Keratinocyte (primary cell): ENCODE measurements around the gene CST7. TPM values are rescaled to one million over a fixed set of nuclear protein-coding genes. Genes with fewer than 3 reads are reported as not detected.
"Not testable (repeated sequence)": the region's sequence is repeated elsewhere in the genome, so short reads cannot be mapped to it uniquely, and the experiment has no call there.

Source experiments
- DNase-seq: peaks from one replicate; pipeline ENCODE4 v3.0.0-alpha.2; 2011; ENCODE audit warnings: low read depth, missing footprints, low spot score
- FAIRE-seq: peaks from 2 replicates; lab custom pipeline; 2011; peaks lifted over from hg19 to GRCh38; lab: Jason Lieb, UNC
- H2AFZ ChIP-seq: 2 replicates; pipeline ENCODE4 v1.6.0; 2012; ENCODE audit warnings: low read length, control low read depth, inconsistent platforms; ENCODE audit not compliant: control insufficient read depth
- H3K27ac ChIP-seq: 2 replicates; pipeline ENCODE4 v1.5.1; 2011; ENCODE audit warnings: low read length; ENCODE audit not compliant: control insufficient read depth, insufficient read depth
- H3K27me3 ChIP-seq: 3 replicates; pipeline ENCODE4 v1.6.0; 2011; ENCODE audit warnings: low read length; ENCODE audit not compliant: control insufficient read depth, insufficient read depth; ENCODE audit errors: extremely low read depth
- H3K36me3 ChIP-seq, 2 experiments: 2 replicates in 1 of 2; 3 replicates in 1 of 2; pipeline ENCODE4 v1.5.1; 2011; ENCODE audit warnings: low read length in 2 of 2, mild to moderate bottlenecking in 1 of 2; ENCODE audit not compliant: control insufficient read depth in 2 of 2, insufficient read depth in 2 of 2; ENCODE audit errors: extremely low read depth in 1 of 2
- H3K4me1 ChIP-seq: 3 replicates; pipeline ENCODE4 v1.5.1; 2011; ENCODE audit warnings: low read length; ENCODE audit not compliant: control insufficient read depth, insufficient read depth; ENCODE audit errors: extremely low read depth
- H3K4me2 ChIP-seq: 3 replicates; pipeline ENCODE4 v1.6.0; 2011; ENCODE audit warnings: low read depth, low read length; ENCODE audit not compliant: control insufficient read depth, insufficient read depth; ENCODE audit errors: extremely low read depth
- H3K4me3 ChIP-seq, 3 experiments: fragments of 200-600 bp in 1 of 3; sonication (generic) in 1 of 3; 2 replicates in 2 of 3; 3 replicates in 1 of 3; pipeline ENCODE4 v1.5.1; 2011 to 2016; ENCODE audit warnings: low read length in 3 of 3, mild to moderate bottlenecking in 3 of 3, control low read depth in 2 of 3, inconsistent platforms in 1 of 3, low read depth in 1 of 3, mixed read lengths in 1 of 3, mixed run types in 1 of 3, moderate library complexity in 1 of 3; ENCODE audit not compliant: control insufficient read depth in 2 of 3, insufficient read depth in 2 of 3; ENCODE audit errors: extremely low read depth in 1 of 3
- H3K79me2 ChIP-seq: 2 replicates; pipeline ENCODE4 v1.6.0; 2012; ENCODE audit warnings: low read length; ENCODE audit not compliant: control insufficient read depth, insufficient read depth
- H3K9ac ChIP-seq: 3 replicates; pipeline ENCODE4 v1.6.0; 2011; ENCODE audit warnings: low read length; ENCODE audit not compliant: control insufficient read depth, insufficient read depth; ENCODE audit errors: extremely low read depth
- H3K9me1 ChIP-seq: 3 replicates; pipeline ENCODE4 v1.6.0; 2011; ENCODE audit warnings: low read length; ENCODE audit not compliant: control insufficient read depth, insufficient read depth; ENCODE audit errors: extremely low read depth
- H3K9me3 ChIP-seq: 2 replicates; pipeline ENCODE4 v1.5.1; 2012; ENCODE audit warnings: low read depth, low read length; ENCODE audit not compliant: control insufficient read depth
- H4K20me1 ChIP-seq: 3 replicates; pipeline ENCODE4 v1.6.0; 2011; ENCODE audit warnings: low read length; ENCODE audit not compliant: control insufficient read depth, insufficient read depth; ENCODE audit errors: extremely low read depth
- dilution Hi-C: fragments of 300-500 bp; cut with MboI; formaldehyde crosslinking; loops from one replicate; pipeline ENCODE4 v1.7.0; 2020; ENCODE audit warnings: low sequenced_read_pairs; ENCODE audit not compliant: extremely low pct_ligation_motif_present
- polyA plus RNA-seq, 5 experiments: library from polyadenylated mRNA; depleted of rRNA in 3 of 5; stranded (reverse) in 3 of 5; stranded (forward) in 1 of 5; unstranded in 1 of 5; fragments of >200 nt; gene quantifications; 1 replicate in 1 of 5; 2 replicates in 3 of 5; 3 replicates in 1 of 5; pipeline versions ENCODE4 v1.2.1 to v1.2.3, GENCODE V29; 2011 to 2012; ENCODE audit warnings: missing spikeins in 2 of 5, low read depth in 1 of 5, low replicate concordance in 1 of 5
- TF ChIP-seq, protein P1 (sequence below), 3 experiments: IDR thresholded peaks in 1 of 3; conservative IDR thresholded peaks in 1 of 3; optimal IDR thresholded peaks in 1 of 3; 2 replicates in 2 of 3; 3 replicates in 1 of 3; pipeline versions ENCODE3 to v1.5.1; 2011; ENCODE audit warnings: low read length in 3 of 3, mild to moderate bottlenecking in 3 of 3, moderate library complexity in 2 of 3, control low read depth in 1 of 3, inconsistent platforms in 1 of 3; ENCODE audit not compliant: insufficient read depth in 2 of 3; ENCODE audit errors: extremely low read depth in 1 of 3

Gene CST7
- polyA plus RNA-seq, 1 donor (not counting 4 experiments of a cell fraction or from before 2014, with no cell fraction given), result not detected

DNA sequence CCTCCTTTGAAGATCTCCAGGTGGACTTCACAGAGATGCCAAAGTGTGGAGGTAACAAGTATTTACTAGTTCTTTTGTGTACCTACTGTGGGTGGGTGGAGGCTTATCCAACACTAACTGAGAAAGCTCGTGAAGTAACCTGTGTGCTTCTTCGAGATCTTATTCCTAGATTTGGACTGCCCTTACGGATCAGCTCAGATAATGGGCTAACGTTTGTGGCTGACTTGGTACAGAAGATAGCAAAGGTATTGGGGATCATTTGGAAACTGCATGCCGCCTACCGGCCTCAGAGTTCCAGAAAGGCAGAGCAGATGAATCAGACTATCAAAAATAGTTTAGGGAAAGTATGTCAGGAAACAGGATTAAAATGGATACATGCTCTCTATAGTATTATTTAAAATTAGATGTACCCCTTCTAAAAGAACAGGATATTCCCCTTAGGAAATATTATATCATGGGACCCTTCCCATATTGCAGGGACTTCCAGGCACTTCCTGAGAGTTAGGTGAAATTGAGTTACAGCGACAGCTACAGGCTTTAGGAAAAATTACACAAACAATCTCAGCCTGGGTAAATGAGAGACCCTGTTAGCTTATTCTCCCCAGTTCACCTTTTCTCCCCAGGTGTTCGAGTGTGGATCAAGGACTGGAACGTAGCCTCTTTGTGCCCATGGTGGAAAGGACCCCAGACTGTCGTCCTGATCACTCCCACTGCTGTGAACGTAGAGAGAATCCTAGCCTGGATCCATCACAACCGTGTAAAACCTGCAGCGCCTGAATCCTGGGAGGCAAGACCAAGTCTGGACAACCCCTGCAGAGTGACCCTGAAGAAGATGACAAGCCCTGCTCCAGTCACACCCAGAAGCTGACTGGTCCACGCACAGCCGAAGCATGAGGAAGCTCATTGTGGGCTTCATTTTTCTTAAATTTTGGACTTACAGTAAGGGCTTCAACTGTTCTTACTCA, 18.1 kb upstream of the CST7 start:
- Histone ChIP-seq H2AFZ (peak overlapping the region; percentile 65), H3K9ac (peak overlapping the region; percentile 68)
- H3K79me2 ChIP-seq, result not testable (repeated sequence)

DNA sequence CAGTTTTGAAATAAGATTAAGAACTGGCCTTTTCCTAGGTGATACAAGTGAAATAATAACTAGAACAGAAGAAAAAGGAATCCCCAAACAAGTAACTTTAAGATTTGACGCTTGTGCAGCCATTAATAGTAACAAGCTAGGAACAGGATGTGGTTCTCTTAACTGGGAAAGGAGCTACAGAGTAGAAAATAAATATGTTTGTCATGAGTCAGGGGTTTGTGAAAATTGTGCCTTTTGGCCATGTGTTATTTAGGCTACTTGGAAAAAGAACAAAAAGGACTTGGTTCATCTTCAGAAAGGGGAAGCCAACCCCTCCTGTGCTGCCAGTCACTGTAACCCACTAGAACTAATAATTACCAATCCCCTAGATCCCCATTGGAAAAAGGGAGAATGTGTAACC, 17.2 kb upstream of the CST7 start:
- H3K9me3 ChIP-seq, H3K27me3 ChIP-seq, H3K9ac ChIP-seq, H3K4me3 ChIP-seq, H4K20me1 ChIP-seq, H3K79me2 ChIP-seq, H3K9me1 ChIP-seq, H3K36me3 ChIP-seq, DNase-seq, dilution Hi-C loops, FAIRE-seq: not testable (repeated sequence)
- H2AFZ ChIP-seq, result peak overlapping the region; percentile 65
- peak overlapping the region; percentile 90 for H3K4me2 ChIP-seq
- peak overlapping the region; percentile 88 for H3K27ac ChIP-seq
- H3K4me1 ChIP-seq, result peaks cover 23% of the 10 kb centered on the region

More for the DNA sequence above, 18.1 kb upstream of the CST7 start:
- H4K20me1 ChIP-seq, DNase-seq, H3K27me3 ChIP-seq, dilution Hi-C loops, H3K36me3 ChIP-seq, FAIRE-seq, H3K9me1 ChIP-seq, H3K9me3 ChIP-seq: not testable (repeated sequence)
- H3K4me1 ChIP-seq, result peaks cover 23% of the 10 kb centered on the region
- peak overlapping the region; percentile 30 to 58 (median 49) for H3K4me3 ChIP-seq
- H3K4me2 ChIP-seq, result peak overlapping the region; percentile 90
- TF ChIP-seq, protein P1, sequence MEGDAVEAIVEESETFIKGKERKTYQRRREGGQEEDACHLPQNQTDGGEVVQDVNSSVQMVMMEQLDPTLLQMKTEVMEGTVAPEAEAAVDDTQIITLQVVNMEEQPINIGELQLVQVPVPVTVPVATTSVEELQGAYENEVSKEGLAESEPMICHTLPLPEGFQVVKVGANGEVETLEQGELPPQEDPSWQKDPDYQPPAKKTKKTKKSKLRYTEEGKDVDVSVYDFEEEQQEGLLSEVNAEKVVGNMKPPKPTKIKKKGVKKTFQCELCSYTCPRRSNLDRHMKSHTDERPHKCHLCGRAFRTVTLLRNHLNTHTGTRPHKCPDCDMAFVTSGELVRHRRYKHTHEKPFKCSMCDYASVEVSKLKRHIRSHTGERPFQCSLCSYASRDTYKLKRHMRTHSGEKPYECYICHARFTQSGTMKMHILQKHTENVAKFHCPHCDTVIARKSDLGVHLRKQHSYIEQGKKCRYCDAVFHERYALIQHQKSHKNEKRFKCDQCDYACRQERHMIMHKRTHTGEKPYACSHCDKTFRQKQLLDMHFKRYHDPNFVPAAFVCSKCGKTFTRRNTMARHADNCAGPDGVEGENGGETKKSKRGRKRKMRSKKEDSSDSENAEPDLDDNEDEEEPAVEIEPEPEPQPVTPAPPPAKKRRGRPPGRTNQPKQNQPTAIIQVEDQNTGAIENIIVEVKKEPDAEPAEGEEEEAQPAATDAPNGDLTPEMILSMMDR (optimal IDR thresholded peaks at IDR 0.05 in 1 of 3, IDR thresholded peaks at IDR 0.05 in 1 of 3, conservative IDR thresholded peaks at IDR 0.05 in 1 of 3; ENCODE audit: extremely low read depth in 1 of 3, insufficient read depth in 2 of 3, low read length in 3 of 3), result peak; percentile 16 to 62 (median 33)
- peak overlapping the region; percentile 88 for H3K27ac ChIP-seq
